Measurements from ENCODE around the gene FNDC1.

DNA sequence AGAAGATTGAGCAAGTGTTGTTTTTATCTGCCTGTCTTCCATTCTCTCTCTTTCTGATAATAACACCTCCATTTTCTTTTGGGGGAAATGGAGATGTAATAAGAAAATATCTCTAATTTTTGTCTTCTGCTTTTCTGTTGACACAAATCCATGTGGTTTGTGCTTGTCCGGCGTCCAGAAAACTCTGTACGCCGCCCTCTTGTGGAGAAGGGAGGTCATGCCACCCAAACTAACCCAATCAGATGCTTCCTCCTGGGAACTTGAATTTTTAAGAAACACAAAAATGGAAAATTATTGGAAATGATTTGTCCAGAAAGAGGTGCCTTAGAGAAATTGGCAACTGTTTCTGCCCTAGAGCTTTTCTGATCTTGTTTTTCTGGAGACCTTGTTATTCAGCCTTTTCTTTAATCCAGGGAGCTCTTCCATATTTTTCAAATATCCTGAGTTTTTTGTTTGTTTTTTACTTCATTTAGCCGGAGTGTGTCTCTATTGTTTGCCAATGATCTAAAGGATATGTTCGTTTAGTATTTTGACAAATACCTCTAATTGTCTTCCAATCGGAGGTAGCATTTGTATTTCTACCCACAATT, 17.8 kb upstream of the FNDC1 start:
- TF ChIP-seq, protein P1, sequence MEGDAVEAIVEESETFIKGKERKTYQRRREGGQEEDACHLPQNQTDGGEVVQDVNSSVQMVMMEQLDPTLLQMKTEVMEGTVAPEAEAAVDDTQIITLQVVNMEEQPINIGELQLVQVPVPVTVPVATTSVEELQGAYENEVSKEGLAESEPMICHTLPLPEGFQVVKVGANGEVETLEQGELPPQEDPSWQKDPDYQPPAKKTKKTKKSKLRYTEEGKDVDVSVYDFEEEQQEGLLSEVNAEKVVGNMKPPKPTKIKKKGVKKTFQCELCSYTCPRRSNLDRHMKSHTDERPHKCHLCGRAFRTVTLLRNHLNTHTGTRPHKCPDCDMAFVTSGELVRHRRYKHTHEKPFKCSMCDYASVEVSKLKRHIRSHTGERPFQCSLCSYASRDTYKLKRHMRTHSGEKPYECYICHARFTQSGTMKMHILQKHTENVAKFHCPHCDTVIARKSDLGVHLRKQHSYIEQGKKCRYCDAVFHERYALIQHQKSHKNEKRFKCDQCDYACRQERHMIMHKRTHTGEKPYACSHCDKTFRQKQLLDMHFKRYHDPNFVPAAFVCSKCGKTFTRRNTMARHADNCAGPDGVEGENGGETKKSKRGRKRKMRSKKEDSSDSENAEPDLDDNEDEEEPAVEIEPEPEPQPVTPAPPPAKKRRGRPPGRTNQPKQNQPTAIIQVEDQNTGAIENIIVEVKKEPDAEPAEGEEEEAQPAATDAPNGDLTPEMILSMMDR (IDR thresholded peaks at IDR 0.05), result peak; percentile 93
- TF ChIP-seq ZFX (IDR thresholded peaks at IDR 0.05; ENCODE audit: borderline replicate concordance), result no peak
